ENCODE results near the gene BRSK2. TPM values are rescaled to one million over a fixed set of nuclear protein-coding genes. Genes with fewer than 3 reads are reported as not detected.
"Not testable (repeated sequence)": the region's sequence is repeated elsewhere in the genome, so short reads cannot be mapped to it uniquely, and the experiment has no call there.

BRSK2 gene
- total RNA-seq, 2 experiments from 2014 or later, result 0.18 TPM; not detected in 1

GRCh38 chr11:1409108-1409851, 19.5 kb downstream of the BRSK2 start:
- H3K27ac Mint-ChIP-seq, result no peak overlapping the region
- no peaks in the 10 kb centered on the region for H3K36me3 Mint-ChIP-seq (ENCODE audit: low read depth)
- no peaks in the 10 kb centered on the region for H3K27me3 Mint-ChIP-seq
- no peak for DNase-seq
- POLR2A ChIA-PET, result no interaction called here
- peaks cover 2% of the 10 kb centered on the region for H3K9me3 Mint-ChIP-seq
- CTCF ChIA-PET, result no interaction called here
- H3K4me1 Mint-ChIP-seq, result no peaks in the 10 kb centered on the region
- H3K4me3 Mint-ChIP-seq, result no peak overlapping the region

DNA sequence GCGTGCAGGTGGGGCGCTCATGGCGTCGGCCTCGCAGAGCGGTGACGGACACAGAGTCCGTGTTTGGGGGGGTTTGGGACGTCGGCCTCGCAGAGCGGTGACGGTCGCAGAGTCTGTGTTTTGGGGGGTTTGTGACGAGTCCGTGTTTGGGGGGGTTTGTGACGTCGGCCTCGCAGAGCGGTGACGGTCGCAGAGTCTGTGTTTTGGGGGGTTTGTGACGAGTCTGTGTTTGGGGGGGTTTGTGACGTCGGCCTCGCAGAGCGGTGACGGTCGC, 20.1 kb downstream of the BRSK2 start:
- H3K4me3 Mint-ChIP-seq; H3K9me3 Mint-ChIP-seq; H3K27me3 Mint-ChIP-seq; H3K27ac Mint-ChIP-seq; CTCF ChIA-PET; H3K36me3 Mint-ChIP-seq (ENCODE audit: low read depth); H3K4me1 Mint-ChIP-seq; DNase-seq; POLR2A ChIA-PET: not testable (repeated sequence)

DNA sequence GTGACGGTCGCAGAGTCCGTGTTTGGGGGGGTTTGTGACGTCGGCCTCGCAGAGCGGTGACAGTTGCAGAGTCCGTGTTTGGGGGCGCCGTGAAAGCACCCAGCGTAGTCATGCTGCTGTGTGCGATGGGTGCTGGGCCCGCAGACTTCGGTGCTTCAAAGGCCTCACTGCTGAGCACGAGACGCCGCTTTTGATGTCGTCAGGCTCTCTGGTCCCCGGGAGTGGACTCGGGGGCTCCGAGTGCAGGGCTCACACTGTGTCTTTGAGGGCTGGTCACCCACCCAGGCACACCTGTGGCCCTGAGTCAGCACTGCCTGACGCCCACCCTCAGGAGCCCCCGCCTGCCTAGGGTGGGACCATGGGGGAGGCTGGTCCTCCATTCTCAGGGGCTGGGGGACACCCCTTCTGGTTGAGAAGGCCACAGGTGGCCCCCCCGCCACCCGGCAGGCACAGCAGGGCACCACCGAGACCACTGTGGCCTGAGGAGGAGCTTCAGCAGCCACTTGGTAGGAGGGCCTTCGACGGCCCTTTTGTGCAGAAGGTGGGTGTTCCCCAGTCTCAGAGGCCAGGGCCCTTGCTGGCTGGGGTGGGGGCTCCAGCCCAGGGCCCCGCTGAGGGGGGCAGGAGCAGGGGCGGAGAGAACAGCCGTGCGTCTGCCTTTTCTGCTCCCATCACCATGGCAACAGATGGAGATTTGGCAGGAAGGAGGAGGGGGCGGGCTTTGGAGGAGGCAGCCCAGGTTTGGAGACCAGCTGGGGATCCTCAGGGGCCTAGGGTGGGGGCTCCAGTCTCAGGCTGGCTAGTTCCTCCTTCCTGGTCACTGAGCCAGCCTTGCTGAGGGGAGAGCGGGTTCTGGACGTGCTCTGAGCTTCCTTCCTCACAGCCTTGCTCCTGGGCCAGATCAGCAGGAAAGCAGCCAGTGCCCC, 20.9 kb downstream of the BRSK2 start:
- no peak overlapping the region for H3K4me3 Mint-ChIP-seq
- H3K9me3 Mint-ChIP-seq, result peaks cover 5% of the 10 kb centered on the region
- DNase-seq, result no peak
- no peaks in the 10 kb centered on the region for H3K36me3 Mint-ChIP-seq (ENCODE audit: low read depth)
- POLR2A ChIA-PET, result no interaction called here
- CTCF ChIA-PET, result no interaction called here
- no peaks in the 10 kb centered on the region for H3K4me1 Mint-ChIP-seq
- no peaks in the 10 kb centered on the region for H3K27me3 Mint-ChIP-seq
- no peak overlapping the region for H3K27ac Mint-ChIP-seq

- no peak overlapping the region for H3K27ac Mint-ChIP-seq
- H3K4me1 Mint-ChIP-seq, result no peaks in the 10 kb centered on the region
- H3K9me3 Mint-ChIP-seq, result peaks cover 5% of the 10 kb centered on the region
- ChIA-PET POLR2A (no interaction called here), CTCF (no interaction called here)
- H3K36me3 Mint-ChIP-seq (ENCODE audit: low read depth), result no peaks in the 10 kb centered on the region
- H3K4me3 Mint-ChIP-seq, result no peak overlapping the region
- H3K27me3 Mint-ChIP-seq, result no peaks in the 10 kb centered on the region
- DNase-seq, result no peak
Observed at GRCh38 chr11:1411301-1411700, 21.6 kb downstream of the BRSK2 start.

- H3K36me3 Mint-ChIP-seq (ENCODE audit: low read depth); H3K4me1 Mint-ChIP-seq; H3K9me3 Mint-ChIP-seq; H3K27me3 Mint-ChIP-seq; H3K4me3 Mint-ChIP-seq; H3K27ac Mint-ChIP-seq; DNase-seq; POLR2A ChIA-PET; CTCF ChIA-PET: not testable (repeated sequence)
Observed at GRCh38 chr11:1411739-1412138, 22.0 kb downstream of the BRSK2 start.

DNA sequence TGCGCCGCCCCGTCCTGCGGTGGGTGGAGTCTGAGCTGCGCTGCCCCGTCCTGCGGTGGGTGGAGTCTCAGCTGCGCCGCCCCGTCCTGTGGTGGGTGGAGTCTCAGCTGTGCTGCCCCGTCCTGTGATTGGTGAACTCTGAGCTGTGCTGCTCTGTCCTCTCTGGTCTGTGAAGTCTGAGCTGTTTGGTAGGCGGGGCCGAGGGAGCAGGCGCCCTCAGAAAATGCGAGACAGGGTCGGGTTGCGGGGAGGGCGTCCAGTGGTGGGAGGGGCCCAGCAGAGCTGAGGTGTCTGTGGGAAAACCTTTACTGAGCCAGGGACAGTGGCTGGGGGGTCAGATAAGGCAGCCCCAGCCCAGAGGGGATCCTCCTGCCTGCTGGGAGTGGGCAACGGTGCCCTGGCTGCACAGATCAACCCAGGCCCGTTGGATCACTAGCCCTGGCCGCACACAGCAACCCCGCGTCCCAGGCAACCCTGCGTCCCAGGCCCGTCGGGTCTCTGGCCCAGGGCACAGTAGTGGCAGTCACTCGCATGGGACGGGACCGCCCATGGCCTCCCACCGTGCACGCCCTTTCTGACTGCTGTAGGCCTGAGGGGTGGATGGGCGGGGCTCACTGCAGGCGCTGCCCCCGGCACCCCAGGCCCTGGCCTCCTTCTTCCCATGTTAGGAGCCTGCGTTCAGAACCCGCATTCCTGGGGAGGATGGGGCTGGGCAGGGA, 22.8 kb downstream of the BRSK2 start:
- DNase-seq, result no peak
- Mint-ChIP-seq H3K9me3 (peaks cover 10% of the 10 kb centered on the region), H3K27ac (no peak overlapping the region), H3K4me3 (no peak overlapping the region), H3K27me3 (no peaks in the 10 kb centered on the region), H3K36me3 (ENCODE audit: low read depth) (peaks cover 2% of the 10 kb centered on the region), H3K4me1 (no peaks in the 10 kb centered on the region)
- POLR2A ChIA-PET, result no interaction called here
- CTCF ChIA-PET, result no interaction called here

DNA sequence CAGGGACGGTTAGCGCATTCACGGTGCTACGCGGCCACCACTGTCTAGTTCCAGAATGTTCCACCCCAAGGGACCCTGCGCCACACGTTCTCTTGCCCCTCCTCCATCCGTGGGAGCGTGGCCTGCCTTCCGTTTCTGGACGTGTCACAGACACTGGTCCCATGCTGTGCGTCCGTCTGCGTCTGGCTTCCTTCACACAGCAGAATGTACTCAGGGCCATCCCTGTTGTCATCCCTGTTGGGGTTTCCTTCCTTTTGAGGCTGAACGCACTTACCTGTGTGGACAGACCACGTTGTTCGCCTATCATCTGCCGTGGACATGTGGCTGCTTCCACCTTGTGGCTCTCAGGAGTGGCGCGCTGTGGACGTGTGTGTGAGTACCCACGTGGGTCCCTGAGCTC, 24.9 kb downstream of the BRSK2 start:
- no peak for DNase-seq
- H3K9me3 Mint-ChIP-seq, result peaks cover 19% of the 10 kb centered on the region
- no peak overlapping the region for H3K27ac Mint-ChIP-seq
- CTCF ChIA-PET, result no interaction called here
- peaks cover 10% of the 10 kb centered on the region for H3K36me3 Mint-ChIP-seq (ENCODE audit: low read depth)
- no peaks in the 10 kb centered on the region for H3K4me1 Mint-ChIP-seq
- no peaks in the 10 kb centered on the region for H3K27me3 Mint-ChIP-seq
- H3K4me3 Mint-ChIP-seq, result no peak overlapping the region
- POLR2A ChIA-PET, result no interaction called here

- ChIA-PET POLR2A (no interaction called here), CTCF (no interaction called here)
- Mint-ChIP-seq H3K36me3 (ENCODE audit: low read depth) (peaks cover 10% of the 10 kb centered on the region), H3K27ac (no peak overlapping the region), H3K4me1 (no peaks in the 10 kb centered on the region), H3K27me3 (no peaks in the 10 kb centered on the region), H3K4me3 (no peak overlapping the region), H3K9me3 (peaks cover 24% of the 10 kb centered on the region)
- DNase-seq, result no peak
Observed at GRCh38 chr11:1415631-1416030, 25.9 kb downstream of the BRSK2 start.

GRCh38 chr11:1418192-1418795, 28.6 kb downstream of the BRSK2 start:
- CTCF ChIA-PET; H3K27ac Mint-ChIP-seq; H3K4me3 Mint-ChIP-seq; H3K4me1 Mint-ChIP-seq; DNase-seq; POLR2A ChIA-PET; H3K27me3 Mint-ChIP-seq; H3K36me3 Mint-ChIP-seq (ENCODE audit: low read depth): not testable (repeated sequence)
- peaks cover 25% of the 10 kb centered on the region for H3K9me3 Mint-ChIP-seq

DNA sequence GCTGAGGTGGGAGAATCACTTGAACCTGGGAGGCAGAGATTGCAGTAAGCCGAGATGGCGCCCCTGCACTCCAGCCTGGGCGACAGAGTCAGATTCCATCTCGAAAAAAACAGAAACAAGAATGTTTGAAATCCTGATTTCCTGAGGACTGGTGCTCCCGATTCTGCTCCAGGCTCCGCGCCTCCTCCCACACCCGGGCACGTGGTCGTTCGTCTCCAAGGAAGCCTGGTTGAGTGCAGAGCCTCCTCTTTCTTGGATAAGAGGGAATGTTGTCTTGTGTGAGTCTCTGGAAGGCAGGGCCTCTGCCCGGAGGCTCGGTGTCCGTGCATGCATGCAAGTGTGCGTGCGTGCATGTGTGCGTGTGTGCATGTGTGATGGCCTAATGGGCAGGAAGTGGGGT, 30.1 kb downstream of the BRSK2 start:
- no peaks in the 10 kb centered on the region for H3K27me3 Mint-ChIP-seq
- ChIA-PET POLR2A (no interaction called here), CTCF (no interaction called here)
- H3K36me3 Mint-ChIP-seq (ENCODE audit: low read depth), result peaks cover 10% of the 10 kb centered on the region
- H3K4me1 Mint-ChIP-seq, result no peaks in the 10 kb centered on the region
- no peak for DNase-seq
- no peak overlapping the region for H3K4me3 Mint-ChIP-seq
- peaks cover 20% of the 10 kb centered on the region for H3K9me3 Mint-ChIP-seq
- no peak overlapping the region for H3K27ac Mint-ChIP-seq

- no peak for DNase-seq
- Mint-ChIP-seq H3K4me3 (no peak overlapping the region), H3K27me3 (no peaks in the 10 kb centered on the region), H3K4me1 (no peaks in the 10 kb centered on the region), H3K27ac (no peak overlapping the region), H3K9me3 (peaks cover 19% of the 10 kb centered on the region), H3K36me3 (ENCODE audit: low read depth) (peaks cover 10% of the 10 kb centered on the region)
- ChIA-PET CTCF (no interaction called here), POLR2A (no interaction called here)
Observed at GRCh38 chr11:1421291-1421690, 31.6 kb downstream of the BRSK2 start.

DNA sequence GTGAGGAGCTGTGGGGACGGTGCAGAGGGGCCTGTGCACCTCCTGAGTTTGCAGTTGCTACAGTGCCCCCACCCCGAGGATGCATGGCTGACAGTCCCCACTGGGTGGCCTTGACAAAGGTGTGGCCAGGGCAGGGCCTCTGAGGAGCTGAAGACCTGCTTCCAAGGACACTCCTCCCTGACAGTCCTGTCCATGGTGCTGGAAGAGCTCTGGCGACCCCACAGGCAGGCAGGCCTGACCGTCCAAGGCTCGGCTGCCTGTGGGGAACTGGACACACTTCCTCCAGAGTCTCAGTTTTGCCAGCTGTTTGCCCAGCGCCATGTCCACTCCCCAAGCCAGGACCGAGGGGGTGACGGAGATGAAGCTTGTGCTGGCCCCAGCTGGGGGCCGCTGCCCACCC, 32.7 kb downstream of the BRSK2 start:
- Mint-ChIP-seq H3K9me3 (peaks cover 14% of the 10 kb centered on the region), H3K27ac (no peak overlapping the region), H3K4me3 (no peak overlapping the region), H3K4me1 (no peaks in the 10 kb centered on the region), H3K36me3 (ENCODE audit: low read depth) (peaks cover 7% of the 10 kb centered on the region), H3K27me3 (no peaks in the 10 kb centered on the region)
- CTCF ChIA-PET, result no interaction called here
- DNase-seq, result no peak
- POLR2A ChIA-PET, result no interaction called here

DNA sequence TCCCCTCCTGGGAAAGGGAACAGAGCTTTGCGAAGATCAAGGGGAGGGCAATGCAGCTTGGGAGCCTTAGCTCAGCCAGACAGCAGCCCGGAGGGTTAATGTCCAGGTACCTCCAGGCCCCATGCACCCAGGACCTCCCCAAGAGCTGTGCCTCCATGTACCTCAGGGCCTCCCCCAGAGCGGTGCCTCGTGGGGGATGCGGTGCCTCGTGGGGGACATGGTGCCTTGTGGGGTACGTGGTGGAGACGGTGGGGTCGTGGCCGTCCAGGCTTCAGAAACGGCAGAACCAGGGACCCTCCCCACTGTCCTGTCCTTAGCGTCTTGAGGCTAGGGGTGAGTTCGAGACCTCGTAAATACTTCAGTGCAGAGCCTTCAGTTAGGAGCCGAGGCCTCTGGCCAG, 33.2 kb downstream of the BRSK2 start:
- Mint-ChIP-seq H3K27ac (no peak overlapping the region), H3K36me3 (ENCODE audit: low read depth) (peaks cover 7% of the 10 kb centered on the region)
- POLR2A ChIA-PET, result no interaction called here

More for the DNA sequence above, 33.2 kb downstream of the BRSK2 start:
- Mint-ChIP-seq H3K4me3 (no peak overlapping the region), H3K27me3 (no peaks in the 10 kb centered on the region), H3K9me3 (peaks cover 14% of the 10 kb centered on the region), H3K4me1 (no peaks in the 10 kb centered on the region)
- CTCF ChIA-PET, result no interaction called here
- no peak for DNase-seq
